OCI-LY3 (cell line): Measurements from ENCODE around the gene ZNF362.

Experiments used
- H2AFZ ChIP-seq: fragments of 200-600, 300-600 bp; shearing (Covaris generic); 2 replicates; pipeline ENCODE4 v1.6.0; 2014; ENCODE audit warnings: antibody characterized with exemption, low read depth, low read length
- H3K27ac ChIP-seq: fragments of 200-600, 300-600 bp; sonication (generic); 2 replicates; pipeline ENCODE4 v1.5.1; 2014; ENCODE audit warnings: mild to moderate bottlenecking, low read length, moderate library complexity, mixed read lengths
- H3K27me3 ChIP-seq: fragments of 200-600, 300-600 bp; sonication (generic); 2 replicates; pipeline ENCODE4 v1.6.1; 2014; ENCODE audit warnings: low read depth, low read length, mixed read lengths
- H3K36me3 ChIP-seq: fragments of 200-600, 300-600 bp; sonication (generic); replicated peaks from 2 replicates; pipeline ENCODE3; 2014; ENCODE audit warnings: low read depth, low read length, mixed read lengths
- H3K4me1 ChIP-seq: fragments of 300-600, 200-600 bp; sonication (generic); 2 replicates; pipeline ENCODE4 v1.6.1; 2014; ENCODE audit warnings: low read length, mixed read lengths
- H3K4me2 ChIP-seq: fragments of 200-600, 300-600 bp; sonication (generic); 2 replicates; pipeline ENCODE4 v1.6.1; 2014; ENCODE audit warnings: low read length, mixed read lengths
- H3K4me3 ChIP-seq: fragments of 300-600, 200-600 bp; sonication (generic); 2 replicates; pipeline ENCODE4 v1.5.1; 2014; ENCODE audit warnings: antibody characterized with exemption, mild to moderate bottlenecking, low read length, moderate library complexity
- H3K79me2 ChIP-seq: fragments of 300-600, 200-600 bp; shearing (Covaris generic); 2 replicates; pipeline ENCODE4 v1.6.1; 2014; ENCODE audit warnings: mild to moderate bottlenecking, low read length, mixed read lengths
- H3K9ac ChIP-seq: fragments of 300-600, 200-600 bp; shearing (Covaris generic); 2 replicates; pipeline ENCODE4 v1.6.0; 2014; ENCODE audit warnings: mild to moderate bottlenecking, low read length, moderate library complexity
- H3K9me3 ChIP-seq: fragments of 200-600, 300-600 bp; shearing (Covaris generic); 2 replicates; pipeline ENCODE4 v1.6.1; 2014; ENCODE audit warnings: low read length, mixed read lengths; ENCODE audit not compliant: insufficient read depth
- H4K20me1 ChIP-seq: fragments of 200-600, 300-600 bp; sonication (generic); 2 replicates; pipeline ENCODE4 v1.6.1; 2016; ENCODE audit warnings: low read length, mixed read lengths; ENCODE audit not compliant: insufficient read depth
- EZH2phosphoT487 ChIP-seq: fragments of 200-600 bp; shearing (Covaris generic); IDR thresholded peaks from 2 replicates; pipeline ENCODE4 v1.6.1; 2018; ENCODE audit warnings: antibody characterized with exemption, mixed run types, low read depth
- TF ChIP-seq, protein P1 (sequence below): fragments of 200-600, 300-600 bp; sonication (generic); IDR thresholded peaks from 2 replicates; pipeline ENCODE4 v1.5.1; 2014; ENCODE audit warnings: antibody characterized with exemption, low read length, low read depth

The ZNF362 gene

DNA sequence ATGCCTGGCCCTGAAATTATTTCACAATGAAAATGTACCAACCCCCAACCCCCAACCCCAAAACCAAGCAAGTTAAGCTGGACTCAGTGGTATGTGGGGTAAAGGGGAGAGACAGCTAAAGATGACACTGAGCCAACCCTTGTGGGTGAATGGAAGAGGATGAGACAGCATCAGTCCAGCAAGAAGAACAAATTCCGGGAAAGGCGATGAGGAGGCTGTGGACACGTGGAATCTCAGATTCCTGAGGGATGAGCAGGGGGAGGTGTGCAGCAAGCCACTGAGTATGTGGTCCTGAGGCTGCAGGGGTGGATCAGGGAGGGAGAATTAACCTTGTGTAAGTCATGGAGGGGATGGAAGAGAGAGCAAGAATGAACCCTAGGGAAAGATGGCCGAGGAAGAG lies 14.4 kb upstream of the ZNF362 start:
- no peaks in the 10 kb centered on the region for H3K36me3 ChIP-seq
- H3K4me2 ChIP-seq = no peak overlapping the region
- H4K20me1 ChIP-seq = no peaks in the 10 kb centered on the region
- H3K27me3 ChIP-seq = no peaks in the 10 kb centered on the region
- no peak overlapping the region for H2AFZ ChIP-seq
- H3K27ac ChIP-seq = no peak overlapping the region
- H3K9me3 ChIP-seq = no peaks in the 10 kb centered on the region
- no peak for TF ChIP-seq EZH2phosphoT487
- TF ChIP-seq, protein P1, sequence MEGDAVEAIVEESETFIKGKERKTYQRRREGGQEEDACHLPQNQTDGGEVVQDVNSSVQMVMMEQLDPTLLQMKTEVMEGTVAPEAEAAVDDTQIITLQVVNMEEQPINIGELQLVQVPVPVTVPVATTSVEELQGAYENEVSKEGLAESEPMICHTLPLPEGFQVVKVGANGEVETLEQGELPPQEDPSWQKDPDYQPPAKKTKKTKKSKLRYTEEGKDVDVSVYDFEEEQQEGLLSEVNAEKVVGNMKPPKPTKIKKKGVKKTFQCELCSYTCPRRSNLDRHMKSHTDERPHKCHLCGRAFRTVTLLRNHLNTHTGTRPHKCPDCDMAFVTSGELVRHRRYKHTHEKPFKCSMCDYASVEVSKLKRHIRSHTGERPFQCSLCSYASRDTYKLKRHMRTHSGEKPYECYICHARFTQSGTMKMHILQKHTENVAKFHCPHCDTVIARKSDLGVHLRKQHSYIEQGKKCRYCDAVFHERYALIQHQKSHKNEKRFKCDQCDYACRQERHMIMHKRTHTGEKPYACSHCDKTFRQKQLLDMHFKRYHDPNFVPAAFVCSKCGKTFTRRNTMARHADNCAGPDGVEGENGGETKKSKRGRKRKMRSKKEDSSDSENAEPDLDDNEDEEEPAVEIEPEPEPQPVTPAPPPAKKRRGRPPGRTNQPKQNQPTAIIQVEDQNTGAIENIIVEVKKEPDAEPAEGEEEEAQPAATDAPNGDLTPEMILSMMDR = no peak
- no peak overlapping the region for H3K4me3 ChIP-seq
- H3K9ac ChIP-seq = no peak overlapping the region
- no peaks in the 10 kb centered on the region; the same call in 1 of the 2 replicates for H3K4me1 ChIP-seq
- H3K79me2 ChIP-seq = no peaks in the 10 kb centered on the region

DNA sequence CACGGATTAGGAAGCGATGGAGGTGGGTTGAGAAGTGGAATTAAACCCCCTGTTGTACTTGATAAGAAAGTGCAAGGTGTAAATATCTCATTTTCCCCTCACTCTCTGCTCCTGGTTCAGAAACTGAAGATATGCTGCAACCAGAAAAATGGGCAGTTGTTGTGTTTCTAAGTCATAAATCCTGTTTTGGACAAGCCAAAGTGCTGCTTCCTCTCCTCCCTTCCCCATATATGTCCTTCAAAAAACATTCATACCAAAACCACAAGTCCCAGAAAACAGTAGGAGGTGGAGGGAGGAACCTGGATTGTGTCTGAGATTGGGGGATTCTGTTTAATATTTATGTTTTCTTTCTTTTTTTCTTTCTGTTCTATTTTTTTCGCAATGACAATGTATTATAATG lies 13.6 kb upstream of the ZNF362 start:
- Histone ChIP-seq H3K36me3 (no peaks in the 10 kb centered on the region), H2AFZ (no peak overlapping the region), H3K4me2 (no peak overlapping the region), H3K27ac (no peak overlapping the region), H3K9me3 (no peaks in the 10 kb centered on the region), H3K4me3 (no peak overlapping the region), H3K9ac (no peak overlapping the region), H3K4me1 (no peaks in the 10 kb centered on the region; the same call in 1 of the 2 replicates), H4K20me1 (no peaks in the 10 kb centered on the region), H3K79me2 (no peaks in the 10 kb centered on the region), H3K27me3 (no peaks in the 10 kb centered on the region)
- TF ChIP-seq, protein P1 = no peak
- no peak for TF ChIP-seq EZH2phosphoT487

DNA sequence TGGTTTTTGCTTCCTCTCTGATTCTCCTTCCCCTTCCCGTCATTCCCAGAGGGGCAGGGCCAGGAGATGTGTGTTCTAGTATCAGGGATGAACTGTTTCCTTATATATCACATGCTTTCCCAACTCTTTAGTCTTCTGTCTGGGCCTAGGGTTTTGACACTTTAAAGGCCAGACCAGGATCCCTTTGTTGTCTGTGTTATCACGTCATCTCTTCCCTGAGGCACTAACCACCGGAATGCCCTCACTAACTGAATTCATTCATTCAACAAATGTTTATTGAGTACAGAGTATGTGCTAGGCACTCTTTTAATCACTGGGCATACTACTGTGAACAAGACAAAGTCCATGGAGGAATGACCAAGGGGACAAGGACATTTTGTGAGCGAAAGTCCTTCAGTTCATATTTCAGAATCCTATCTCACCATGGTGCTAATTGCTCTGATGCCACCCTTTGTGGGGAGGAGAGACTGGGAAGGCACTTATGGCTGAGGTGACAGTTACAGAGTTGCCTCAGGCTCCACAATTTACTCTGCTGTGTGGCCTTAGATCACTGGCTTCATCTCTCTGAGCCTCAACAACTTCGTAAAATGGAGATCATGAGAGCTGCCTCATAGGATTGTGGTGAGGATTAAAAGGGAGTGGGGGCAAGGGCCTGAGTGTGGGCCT lies 12.0 kb upstream of the ZNF362 start:
- Histone ChIP-seq H3K36me3 (no peaks in the 10 kb centered on the region), H2AFZ (no peak overlapping the region), H3K9ac (no peak overlapping the region)

DNA sequence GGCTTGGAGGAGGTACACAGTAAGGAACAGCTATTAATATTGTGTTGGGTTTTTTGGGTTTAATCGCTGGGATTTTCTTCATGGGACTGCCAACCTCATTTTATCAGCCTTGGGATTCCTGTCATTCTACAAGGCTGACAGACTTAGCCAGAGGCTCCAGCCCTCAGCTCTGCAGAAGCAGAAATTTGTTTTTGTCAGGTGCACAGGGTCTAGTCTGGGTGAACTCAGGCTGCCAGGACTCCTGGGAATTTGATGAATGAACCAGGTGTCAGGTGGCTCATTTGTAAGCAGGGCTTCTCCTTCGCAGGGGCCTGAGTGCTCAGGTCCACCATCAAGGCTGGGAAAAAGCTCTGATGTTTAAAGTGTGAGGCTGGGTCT lies 11.5 kb upstream of the ZNF362 start:
- Histone ChIP-seq H3K9ac (no peak overlapping the region), H3K4me2 (no peak overlapping the region), H3K79me2 (no peaks in the 10 kb centered on the region), H3K27me3 (peaks cover 5% of the 10 kb centered on the region; the same call in 1 of the 2 replicates), H3K4me3 (no peak overlapping the region), H3K36me3 (no peaks in the 10 kb centered on the region), H3K9me3 (no peaks in the 10 kb centered on the region), H2AFZ (no peak overlapping the region), H3K4me1 (no peaks in the 10 kb centered on the region), H3K27ac (no peak overlapping the region), H4K20me1 (no peaks in the 10 kb centered on the region)
- TF ChIP-seq EZH2phosphoT487 = no peak
- TF ChIP-seq, protein P1 = no peak

More for the DNA sequence above, 12.0 kb upstream of the ZNF362 start:
- TF ChIP-seq, protein P1 = no peak
- TF ChIP-seq EZH2phosphoT487 = no peak
- Histone ChIP-seq H4K20me1 (no peaks in the 10 kb centered on the region), H3K4me1 (no peaks in the 10 kb centered on the region), H3K4me3 (no peak overlapping the region), H3K9me3 (no peaks in the 10 kb centered on the region), H3K27ac (no peak overlapping the region), H3K27me3 (peaks cover 5% of the 10 kb centered on the region; the same call in 1 of the 2 replicates), H3K79me2 (no peaks in the 10 kb centered on the region), H3K4me2 (no peak overlapping the region)
